Left lung (tissue), 10 donors: ENCODE data around the gene SH3PXD2A. TPM values are rescaled to one million over a fixed set of nuclear protein-coding genes. Genes with fewer than 3 reads are reported as not detected.
A peak's percentile ranks its signal among the peaks of the same experiment; 100 is the strongest.

Experiments used
- ATAC-seq: fragments of 200-7000 bp; cut with Tn5 transposase; one replicate; pipeline ENCODE4 v1.9.1; 2020; ENCODE audit warnings: moderate library complexity
- DNase-seq, 4 donors: peaks; one replicate each; pipeline ENCODE4 v3.0.0-alpha.2; 2013 to 2020
- H3K27ac ChIP-seq, 2 donors: fragments of 200-600 bp; sonication (generic) in 1 of 2; one replicate each; pipeline versions ENCODE4 v1.5.0 to v1.8.0; 2020 to 2021
- H3K27me3 ChIP-seq, 2 donors: fragments of 200-600 bp; sonication (generic) in 1 of 2; one replicate each; pipeline versions ENCODE4 v1.5.0 to v1.8.0; 2020 to 2021
- H3K36me3 ChIP-seq, 2 donors: fragments of 200-600 bp; sonication (generic) in 1 of 2; one replicate each; pipeline versions ENCODE4 v1.5.0 to v1.8.0; 2020 to 2021
- H3K4me1 ChIP-seq, 2 donors: fragments of 200-600 bp; one replicate each; pipeline ENCODE4 v1.8.0; 2021
- H3K4me3 ChIP-seq, 2 donors: fragments of 200-600 bp; sonication (generic) in 1 of 2; one replicate each; pipeline versions ENCODE4 v1.5.0 to v1.8.0; 2020 to 2021; ENCODE audit warnings: mild to moderate bottlenecking in 1 of 2
- H3K9me3 ChIP-seq, 2 donors: fragments of 200-600 bp; sonication (generic) in 1 of 2; one replicate each; pipeline versions ENCODE4 v1.5.0 to v1.8.0; 2020 to 2021
- intact Hi-C, 2 donors: fragments of 100-400 bp; cut with DNase I; formaldehyde crosslinking; loops; one replicate each; pipeline versions ENCODE4 v1.11.2 to v1.14.2; 2022
- polyA plus RNA-seq, 6 donors: library from polyadenylated mRNA; unstranded; fragments of 120-200 nt; gene quantifications; one replicate each; pipeline ENCODE4 v1.2.1, GENCODE V29; 2013; ENCODE audit not compliant: insufficient read length in 6 of 6
- total RNA-seq, 2 donors: library from RNA; stranded (reverse); fragmentation: NEBNext Ultra II Directional; extraction: Animal tissue kit (Norgen Biotek cat#: 25700); gene quantifications; one replicate each; pipeline ENCODE4 v1.2.1, GENCODE V29; 2021
- TF ChIP-seq, protein P1 (sequence below), 2 donors: fragments of 200-600 bp; sonication (generic) in 1 of 2; IDR thresholded peaks; one replicate each; pipeline versions ENCODE4 v1.5.0 to v1.8.0; 2021; ENCODE audit warnings: antibody characterized with exemption in 2 of 2
- donor health status: DM: no; HTN: yes; CAD: no.
- donor health status: DM: no; HTN: no; CAD: no.

The SH3PXD2A gene
- total and polyA plus RNA-seq, 8 donors = 44.8 to 117 (median 91.7) TPM

DNA sequence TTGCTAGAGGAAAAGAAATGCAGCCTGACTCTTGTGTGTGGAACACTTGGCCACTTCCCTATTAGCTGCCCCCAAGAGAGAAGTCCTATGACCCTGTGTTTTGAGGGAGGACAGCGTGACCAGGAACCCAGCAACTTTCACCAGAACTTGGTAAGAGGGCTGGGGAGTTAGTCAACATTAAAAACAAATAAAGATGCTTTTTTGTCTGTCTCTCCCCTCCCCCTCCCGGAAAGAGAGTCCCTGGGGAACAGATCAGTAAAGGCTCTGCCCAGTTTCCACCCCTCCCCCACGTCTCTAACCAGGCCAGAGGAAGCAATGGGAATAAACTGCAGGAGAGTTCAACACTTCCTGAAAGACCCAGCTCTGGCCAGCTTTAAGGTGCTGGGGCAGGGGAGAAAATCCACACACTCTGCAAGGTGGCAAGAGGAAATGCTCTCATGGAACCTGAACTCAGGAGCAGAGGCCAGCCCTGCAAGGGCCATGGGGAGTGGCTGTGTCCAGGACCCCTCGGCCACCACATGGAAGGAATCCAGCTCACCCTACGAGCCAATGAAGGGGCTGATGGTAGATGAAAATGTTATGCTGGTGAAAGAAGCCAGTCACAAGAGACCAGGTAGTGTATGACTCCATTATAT, 21.5 kb downstream of the SH3PXD2A start:
- H3K4me1 ChIP-seq = peaks cover 21 to 38% of the 10 kb centered on the region in 2 donors

DNA sequence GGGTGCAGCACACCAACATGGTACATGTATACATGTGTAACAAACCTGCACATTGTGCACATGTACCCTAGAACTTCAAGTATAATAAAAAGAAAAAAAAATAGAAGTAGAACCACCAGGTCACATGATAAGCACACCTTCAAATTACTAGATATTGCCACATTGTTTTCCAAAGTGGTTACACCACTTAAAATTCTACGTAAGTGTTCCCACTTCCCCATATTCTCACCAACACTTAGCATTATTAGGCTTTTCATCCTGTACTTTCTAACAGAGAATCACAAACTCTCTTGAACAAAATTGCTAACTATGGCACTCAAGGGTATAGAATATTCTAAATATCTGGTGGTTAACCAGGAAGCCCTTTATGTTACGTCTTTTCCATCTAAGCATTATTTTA, 22.6 kb downstream of the SH3PXD2A start:
- DNase-seq (no peak), ATAC-seq (no peak)
- peaks cover 21 to 38% of the 10 kb centered on the region in 2 donors for H3K4me1 ChIP-seq

More for the DNA sequence above, 21.5 kb downstream of the SH3PXD2A start:
- ATAC-seq (peak; percentile 49), DNase-seq (peak in 1 of 4 donors; percentile 62)
- H3K9me3 ChIP-seq = peaks cover 0 to 7% of the 10 kb centered on the region in 2 donors
- no peaks in the 10 kb centered on the region for H3K36me3 ChIP-seq
- no peaks in the 10 kb centered on the region for H3K27me3 ChIP-seq
- intact Hi-C loops = no loop called here
- H3K4me3 ChIP-seq = no peak overlapping the region
- TF ChIP-seq, protein P1, sequence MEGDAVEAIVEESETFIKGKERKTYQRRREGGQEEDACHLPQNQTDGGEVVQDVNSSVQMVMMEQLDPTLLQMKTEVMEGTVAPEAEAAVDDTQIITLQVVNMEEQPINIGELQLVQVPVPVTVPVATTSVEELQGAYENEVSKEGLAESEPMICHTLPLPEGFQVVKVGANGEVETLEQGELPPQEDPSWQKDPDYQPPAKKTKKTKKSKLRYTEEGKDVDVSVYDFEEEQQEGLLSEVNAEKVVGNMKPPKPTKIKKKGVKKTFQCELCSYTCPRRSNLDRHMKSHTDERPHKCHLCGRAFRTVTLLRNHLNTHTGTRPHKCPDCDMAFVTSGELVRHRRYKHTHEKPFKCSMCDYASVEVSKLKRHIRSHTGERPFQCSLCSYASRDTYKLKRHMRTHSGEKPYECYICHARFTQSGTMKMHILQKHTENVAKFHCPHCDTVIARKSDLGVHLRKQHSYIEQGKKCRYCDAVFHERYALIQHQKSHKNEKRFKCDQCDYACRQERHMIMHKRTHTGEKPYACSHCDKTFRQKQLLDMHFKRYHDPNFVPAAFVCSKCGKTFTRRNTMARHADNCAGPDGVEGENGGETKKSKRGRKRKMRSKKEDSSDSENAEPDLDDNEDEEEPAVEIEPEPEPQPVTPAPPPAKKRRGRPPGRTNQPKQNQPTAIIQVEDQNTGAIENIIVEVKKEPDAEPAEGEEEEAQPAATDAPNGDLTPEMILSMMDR (IDR thresholded peaks at IDR 0.05) = no peak
- peak overlapping the region; percentile 26 to 51 for H3K27ac ChIP-seq

DNA sequence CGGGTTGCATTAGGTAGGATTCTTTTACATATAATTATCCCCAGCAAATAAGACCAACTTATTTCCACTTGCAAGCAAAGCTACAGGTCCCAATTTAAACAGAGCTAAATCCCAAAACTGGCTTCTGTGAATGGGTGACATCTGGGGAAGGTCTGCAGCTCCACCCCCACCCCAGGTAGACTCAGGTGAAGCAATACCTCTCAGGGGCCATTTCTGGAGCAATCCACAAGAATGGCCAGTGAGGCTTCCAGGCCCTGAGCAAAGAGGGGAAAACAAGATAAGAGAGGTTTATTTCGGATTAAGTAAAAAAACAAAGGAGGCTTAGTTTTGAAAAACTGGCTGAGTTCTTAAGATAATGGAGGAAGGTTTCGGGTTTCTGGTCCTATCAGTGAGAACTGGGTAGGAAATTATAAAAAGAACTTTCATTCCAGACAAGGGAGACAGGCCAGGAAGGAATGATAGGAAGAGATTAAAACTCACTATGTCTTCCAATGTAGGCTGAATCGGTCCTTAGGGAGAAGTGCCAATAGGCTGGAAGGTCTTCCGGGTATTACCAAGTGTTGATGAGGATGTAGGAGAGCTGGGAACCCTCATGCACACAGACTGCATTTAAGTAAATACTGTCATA, 25.4 kb downstream of the SH3PXD2A start:
- TF ChIP-seq, protein P1 (IDR thresholded peaks at IDR 0.05) = no peak
- intact Hi-C loops = no loop called here
- DNase-seq = peak in 1 of 4 donors; percentile 48
- no peaks in the 10 kb centered on the region for H3K36me3 ChIP-seq
- H3K4me3 ChIP-seq = no peak overlapping the region
- H3K9me3 ChIP-seq = peaks cover 0 to 7% of the 10 kb centered on the region in 2 donors
- H3K27ac ChIP-seq = no peak overlapping the region
- ATAC-seq = no peak
- H3K27me3 ChIP-seq = no peaks in the 10 kb centered on the region
- peaks cover 11 to 22% of the 10 kb centered on the region in 2 donors for H3K4me1 ChIP-seq

More for the DNA sequence above, 22.6 kb downstream of the SH3PXD2A start:
- Histone ChIP-seq H3K9me3 (peaks cover 0 to 7% of the 10 kb centered on the region in 2 donors), H3K36me3 (no peaks in the 10 kb centered on the region), H3K27ac (no peak overlapping the region), H3K27me3 (no peaks in the 10 kb centered on the region), H3K4me3 (no peak overlapping the region)
- intact Hi-C loops = no loop called here
- TF ChIP-seq, protein P1 (IDR thresholded peaks at IDR 0.05) = no peak

DNA sequence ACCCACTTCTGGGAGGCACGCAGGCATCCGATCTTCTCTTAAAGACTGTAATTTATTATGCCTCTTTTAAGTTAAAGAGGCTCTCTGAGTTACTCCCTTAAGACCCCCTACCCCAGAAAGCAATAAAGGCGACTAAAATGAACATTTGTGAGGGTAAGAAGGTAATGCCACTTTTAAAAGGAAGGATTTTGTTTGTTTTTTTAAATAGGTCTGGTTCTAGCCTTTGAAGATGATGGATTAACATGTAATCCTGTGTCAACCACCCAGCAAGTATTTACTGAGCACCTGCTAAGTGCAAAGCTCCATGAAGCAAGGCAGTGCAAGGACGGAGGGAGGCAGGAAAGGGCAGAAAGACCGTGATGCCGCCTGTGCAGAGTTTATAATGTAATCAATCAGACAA, 26.1 kb downstream of the SH3PXD2A start:
- intact Hi-C loops = no loop called here
- no peaks in the 10 kb centered on the region for H3K36me3 ChIP-seq
- no peak overlapping the region for H3K27ac ChIP-seq
- H3K4me1 ChIP-seq = peaks cover 4 to 15% of the 10 kb centered on the region in 2 donors
- no peak for ATAC-seq
- no peak for DNase-seq
- H3K27me3 ChIP-seq = no peaks in the 10 kb centered on the region
- TF ChIP-seq, protein P1 (IDR thresholded peaks at IDR 0.05) = no peak
- H3K4me3 ChIP-seq = no peak overlapping the region
- peaks cover 0 to 7% of the 10 kb centered on the region in 2 donors for H3K9me3 ChIP-seq

DNA sequence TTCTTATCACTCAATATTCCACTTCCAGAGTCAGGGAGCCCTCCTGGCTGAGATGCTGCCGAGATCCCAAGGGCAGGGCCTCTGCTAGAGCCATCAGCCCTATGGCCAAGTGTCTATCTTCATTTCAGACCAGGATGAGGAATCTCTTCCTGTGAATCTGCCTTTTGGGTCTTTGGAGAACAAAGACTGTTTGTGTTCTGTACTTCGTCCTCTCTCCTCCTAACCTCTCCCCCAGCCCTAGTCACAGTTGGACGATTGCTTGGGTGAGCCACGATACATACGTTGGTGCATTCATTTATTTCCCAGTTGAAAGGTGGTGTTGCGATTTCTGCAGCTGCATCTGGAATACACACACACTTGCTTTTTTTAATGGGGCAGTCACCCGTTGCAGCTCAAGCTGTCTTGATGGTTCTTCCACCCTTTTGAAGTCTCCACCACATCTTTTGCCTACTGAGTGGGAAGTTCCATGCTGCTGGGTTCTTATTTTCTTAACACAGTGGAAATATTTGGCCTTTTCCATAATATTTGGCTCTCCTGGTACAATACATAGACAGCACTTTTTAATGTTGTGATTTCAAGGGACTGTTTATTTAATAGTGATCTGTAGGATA, 26.7 kb downstream of the SH3PXD2A start:
- no peak for ATAC-seq
- intact Hi-C loops = no loop called here
- Histone ChIP-seq H3K27ac (no peak overlapping the region), H3K27me3 (no peaks in the 10 kb centered on the region), H3K4me1 (peaks cover 0 to 12% of the 10 kb centered on the region in 2 donors), H3K36me3 (no peaks in the 10 kb centered on the region), H3K9me3 (peaks cover 0 to 7% of the 10 kb centered on the region in 2 donors), H3K4me3 (no peak overlapping the region)
- no peak for DNase-seq
- TF ChIP-seq, protein P1 (IDR thresholded peaks at IDR 0.05) = no peak
